Measurements from ENCODE around the gene MED13. TPM values are rescaled to one million over a fixed set of nuclear protein-coding genes. Genes with fewer than 3 reads are reported as not detected.

Gene MED13
- polyA plus RNA-seq, 3 donors = 46.1 to 52.2 (median 49.0) TPM

Other genes starting within 250 kb of the MED13 start
- gene BRIP1, start 201.8 kb downstream of the MED13 start, polyA plus RNA-seq (ENCODE audit: insufficient read length in 3 of 3) = 10 to 100 TPM; 11.2 to 14.1 (median 12.4) TPM
- gene INTS2, start 137.3 kb downstream of the MED13 start, polyA plus RNA-seq (ENCODE audit: insufficient read length in 3 of 3) = 10 to 100 TPM; 11.0 to 14.2 (median 13.3) TPM